Smooth muscle cell of the pulmonary artery (primary cell): Measurements from ENCODE around the gene HCLS1. TPM values are rescaled to one million over a fixed set of nuclear protein-coding genes. Genes with fewer than 3 reads are reported as not detected.

Experiments used
- total RNA-seq: library from RNA; depleted of rRNA; stranded (reverse); fragments of >200 nt; gene quantifications from 2 replicates; pipeline ENCODE4 v1.2.3, GENCODE V29; 2014

The HCLS1 gene
- total RNA-seq, result 0.76 and 2.2 TPM in 2 replicates

DNA sequence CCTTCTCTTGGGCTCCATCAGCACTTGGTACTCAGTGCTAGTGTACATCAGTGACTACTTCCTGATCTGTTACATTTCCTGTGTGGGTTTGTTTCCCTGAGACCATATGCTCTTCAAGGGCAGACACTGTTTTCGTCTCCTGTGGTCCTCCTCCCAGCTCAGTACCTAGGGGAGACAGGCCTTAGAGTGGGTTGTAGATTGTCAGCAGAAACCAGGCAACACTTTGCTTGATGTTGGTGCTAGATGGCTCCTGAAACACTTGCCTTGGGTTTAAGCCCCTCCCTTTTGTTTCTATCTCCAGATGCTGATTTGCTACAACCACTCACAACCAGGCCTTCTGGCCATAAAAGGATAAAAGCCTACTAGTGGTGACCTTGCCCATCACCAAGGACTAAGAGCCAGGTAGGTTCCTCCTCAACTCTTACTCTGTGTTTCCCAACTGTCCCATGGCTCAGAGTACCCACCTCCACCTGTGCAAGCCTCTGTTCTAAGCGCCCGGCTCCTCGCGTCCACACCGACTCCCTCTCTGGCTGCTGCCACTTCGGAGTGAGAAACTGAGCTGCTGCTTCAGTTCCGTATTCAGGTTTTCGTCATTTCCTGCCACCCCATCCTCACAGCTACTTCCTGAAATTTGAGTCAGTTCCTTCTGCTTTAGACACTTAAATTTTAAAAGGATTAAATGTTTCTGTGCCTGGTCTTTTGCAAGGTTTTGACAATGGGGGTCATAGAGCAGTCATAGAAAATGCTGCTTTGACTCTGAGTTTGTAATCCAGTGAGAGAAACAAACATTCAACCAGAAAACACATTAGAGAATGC lies at the start of gene HCLS1:
Gene HCLS1, minus strand, starts transcription at position 548 of the 816 bp plus-strand sequence. CDS start 2,556 bp downstream, outside the sequence.

GRCh38 chr3:121592856-121593702 lies 67.6 kb downstream of the HCLS1 start, which contains the start of gene FBXO40:
Gene FBXO40, plus strand, starts transcription at chr3:121593379. Its CDS starts 27,197 bp downstream, at chr3:121620576.

Other genes starting within 250 kb of the HCLS1 start
- 1.3 and 2.6 TPM in 2 replicates for gene POLQ, start 114.9 kb downstream of the HCLS1 start, total RNA-seq
- not detected in 2 replicates for gene ARGFX, start 93.0 kb downstream of the HCLS1 start, total RNA-seq
- gene FBXO40, start 67.5 kb downstream of the HCLS1 start, total RNA-seq, result not detected in 2 replicates
- 52.6 and 66.0 TPM in 2 replicates for gene GOLGB1, start 88.8 kb upstream of the HCLS1 start, total RNA-seq
- 8.4 and 9.4 TPM in 2 replicates for gene IQCB1, start 174.2 kb upstream of the HCLS1 start, total RNA-seq
- 1.7 and 1.9 TPM in 2 replicates for gene EAF2, start 174.3 kb upstream of the HCLS1 start, total RNA-seq
- 0.26 and 0.30 TPM in 2 replicates for gene SLC15A2, start 233.5 kb upstream of the HCLS1 start, total RNA-seq